Epidermal melanocyte (primary cell): Measurements from ENCODE around the gene MRPL33.

Experiments
- DNase-seq: peaks from one replicate; pipeline ENCODE4 v3.0.0; 2011; ENCODE audit warnings: low spot score; ENCODE audit not compliant: insufficient read length

MRPL33 gene

GRCh38 chr2:27808418-27808817 lies 36.9 kb downstream of the MRPL33 start:
- DNase-seq = no peak

- no peak for DNase-seq
These were observed 37.5 kb downstream of the MRPL33 start for GRCh38 chr2:27808984-27809383.

GRCh38 chr2:27809761-27810241 lies 38.3 kb downstream of the MRPL33 start:
- DNase-seq = no peak

GRCh38 chr2:27810455-27810854 lies 38.9 kb downstream of the MRPL33 start:
- no peak for DNase-seq

GRCh38 chr2:27811768-27812167 lies 40.2 kb downstream of the MRPL33 start:
- DNase-seq = no peak

- DNase-seq = no peak
These were observed 43.2 kb downstream of the MRPL33 start for GRCh38 chr2:27814758-27815157.

- no peak for DNase-seq
These were observed 44.4 kb downstream of the MRPL33 start for GRCh38 chr2:27815860-27816438.

GRCh38 chr2:27822049-27822448 lies 50.5 kb downstream of the MRPL33 start:
- DNase-seq = no peak

GRCh38 chr2:27823135-27823534 lies 51.6 kb downstream of the MRPL33 start:
- no peak for DNase-seq

GRCh38 chr2:27823569-27823968 lies 52.0 kb downstream of the MRPL33 start:
- no peak for DNase-seq

GRCh38 chr2:27824401-27824800 lies 52.9 kb downstream of the MRPL33 start:
- DNase-seq = no peak

GRCh38 chr2:27828305-27828704 lies 56.8 kb downstream of the MRPL33 start:
- no peak for DNase-seq
